GM19395 (cell line): ENCODE results near the gene CENPQ.

Experiments
- ATAC-seq: cut with Tn5 transposase; IDR thresholded peaks from one replicate; pipeline ENCODE4 v1.9.1; 2021; ENCODE audit warnings: mild to moderate bottlenecking, moderate library complexity; ENCODE audit not compliant: unreplicated experiment

The CENPQ gene

GRCh38 chr6:49540614-49541013 lies 77.4 kb downstream of the CENPQ start:
- ATAC-seq, result no peak

GRCh38 chr6:49541210-49541724 lies 78.1 kb downstream of the CENPQ start:
- ATAC-seq, result no peak

- no peak for ATAC-seq
Measured at GRCh38 chr6:49541936-49542335, 78.8 kb downstream of the CENPQ start.
